H1 (cell line): ENCODE results near the gene FOXC2. TPM values are rescaled to one million over a fixed set of nuclear protein-coding genes. Genes with fewer than 3 reads are reported as not detected.

Experiments
- CTCF ChIA-PET: fragments of 300-600 bp; sonication (Branson Sonifier 250); formaldehyde crosslinking; loops from one replicate; lab custom pipeline; 2021; ENCODE audit not compliant: partially characterized antibody; lab: Charles Lee
- POLR2A ChIA-PET: fragments of 300-600 bp; sonication (Branson Sonifier 250); formaldehyde crosslinking; loops from one replicate; lab custom pipeline; 2021; ENCODE audit warnings: inconsistent platforms; ENCODE audit not compliant: partially characterized antibody; lab: Charles Lee
- DNase-seq, 2 experiments: peaks; one replicate each; pipeline versions ENCODE4 v3.0.0 to v3.0.0-alpha.2; 2010 to 2022; ENCODE audit warnings: low spot score in 2 of 2, low read depth in 1 of 2, mixed read lengths in 1 of 2
- FAIRE-seq: peaks from 2 replicates; lab custom pipeline; 2011; peaks lifted over from hg19 to GRCh38; lab: Jason Lieb, UNC
- H2AFZ ChIP-seq: 2 replicates; pipeline ENCODE4 v1.8.1; 2012; ENCODE audit warnings: low read length, inconsistent platforms
- H2AK5ac ChIP-seq: 2 replicates; pipeline ENCODE4 v1.6.1; 2013; ENCODE audit warnings: low read depth, low read length
- H2BK120ac ChIP-seq: replicated peaks from 2 replicates; pipeline ENCODE3; 2013; ENCODE audit warnings: low read depth, low read length, inconsistent platforms
- H2BK12ac ChIP-seq: 2 replicates; pipeline ENCODE4 v1.6.1; 2013; ENCODE audit warnings: low read depth, low read length
- H2BK15ac ChIP-seq: 2 replicates; pipeline ENCODE4 v1.6.1; 2013; ENCODE audit warnings: low read length
- H2BK20ac ChIP-seq: 2 replicates; pipeline ENCODE4 v1.6.1; 2013; ENCODE audit warnings: low read length
- H2BK5ac ChIP-seq: 2 replicates; pipeline ENCODE4 v1.6.1; 2013; ENCODE audit warnings: low read depth, low read length
- H3K14ac ChIP-seq: 2 replicates; pipeline ENCODE4 v1.6.1; 2013; ENCODE audit warnings: inconsistent platforms; ENCODE audit not compliant: insufficient read length
- H3K18ac ChIP-seq: 2 replicates; pipeline ENCODE4 v1.6.1; 2013; ENCODE audit warnings: low read length; ENCODE audit errors: extremely low read depth
- H3K23ac ChIP-seq: 2 replicates; pipeline ENCODE4 v1.6.1; 2013; ENCODE audit warnings: inconsistent platforms; ENCODE audit not compliant: insufficient read length
- H3K23me2 ChIP-seq: 2 replicates; pipeline ENCODE4 v1.6.1; 2013; ENCODE audit warnings: low read depth, low read length
- H3K27ac ChIP-seq: 2 replicates; pipeline ENCODE4 v1.6.1; 2011; ENCODE audit warnings: low read depth, low read length, inconsistent platforms
- H3K27me3 ChIP-seq, 4 experiments: replicated peaks in 1 of 4; 1 replicate in 1 of 4; 2 replicates in 3 of 4; pipeline versions ENCODE4 v1.6.1 to v1.8.1; 2011 to 2013; ENCODE audit warnings: low read length in 3 of 4, mild to moderate bottlenecking in 3 of 4, inconsistent platforms in 2 of 4, mixed read lengths in 2 of 4, moderate library complexity in 1 of 4; ENCODE audit not compliant: control insufficient read depth in 3 of 4, insufficient read depth in 3 of 4; ENCODE audit errors: extremely low read depth in 1 of 4
- H3K36me3 ChIP-seq, 4 experiments: 2 replicates each; pipeline versions ENCODE4 v1.6.1 to v1.8.1; 2011 to 2013; ENCODE audit warnings: mild to moderate bottlenecking in 4 of 4, low read length in 3 of 4, moderate library complexity in 2 of 4, control low read depth in 1 of 4, inconsistent platforms in 1 of 4; ENCODE audit not compliant: insufficient read depth in 4 of 4, control insufficient read depth in 2 of 4
- H3K4ac ChIP-seq: replicated peaks from 2 replicates; pipeline ENCODE3; 2013; ENCODE audit warnings: low read length, low read depth, mixed read lengths, inconsistent platforms; ENCODE audit not compliant: insufficient read length
- H3K4me1 ChIP-seq, 4 experiments: replicated peaks in 1 of 4; 1 replicate in 1 of 4; 2 replicates in 3 of 4; pipeline versions ENCODE4 v1.6.1 to v1.8.1; 2011 to 2013; ENCODE audit warnings: low read length in 3 of 4, inconsistent platforms in 2 of 4, mixed read lengths in 1 of 4; ENCODE audit not compliant: insufficient read depth in 4 of 4, control insufficient read depth in 3 of 4
- H3K4me2 ChIP-seq, 2 experiments: 2 replicates each; pipeline versions ENCODE4 v1.6.1 to v1.8.1; 2011 to 2013; ENCODE audit warnings: low read depth in 2 of 2, low read length in 2 of 2, control low read depth in 1 of 2, inconsistent platforms in 1 of 2, mild to moderate bottlenecking in 1 of 2; ENCODE audit not compliant: insufficient read depth in 1 of 2
- H3K4me3 ChIP-seq, 4 experiments: fragments of 200-600, 300-600 bp in 1 of 4; sonication (generic), shearing (Covaris generic), sonication (Bioruptor Twin) in 1 of 4; 2 replicates each; pipeline versions ENCODE4 v1.5.1 to v1.8.1; 2011 to 2016; ENCODE audit warnings: low read length in 4 of 4, low read depth in 3 of 4, control low read depth in 2 of 4, inconsistent platforms in 2 of 4, mild to moderate bottlenecking in 2 of 4, mixed read lengths in 1 of 4, moderate library complexity in 1 of 4; ENCODE audit not compliant: insufficient read depth in 2 of 4; ENCODE audit errors: extremely low read depth in 1 of 4
- H3K56ac ChIP-seq: replicated peaks from 2 replicates; pipeline ENCODE3; 2013; ENCODE audit warnings: low read depth, mild to moderate bottlenecking, mixed read lengths, low read length, inconsistent platforms; ENCODE audit not compliant: insufficient read length
- H3K79me1 ChIP-seq: 2 replicates; pipeline ENCODE4 v1.6.1; 2013; ENCODE audit warnings: low read depth, low read length, control low read depth
- H3K79me2 ChIP-seq, 2 experiments: 2 replicates each; pipeline versions ENCODE4 v1.6.1 to v1.8.1; 2012 to 2013; ENCODE audit warnings: low read length in 2 of 2, mild to moderate bottlenecking in 2 of 2, inconsistent platforms in 1 of 2; ENCODE audit not compliant: insufficient read depth in 2 of 2, control insufficient read depth in 1 of 2
- H3K9ac ChIP-seq, 4 experiments: replicated peaks in 1 of 4; 1 replicate in 1 of 4; 2 replicates in 3 of 4; pipeline versions ENCODE4 v1.6.1 to v1.8.1; 2011 to 2013; ENCODE audit warnings: low read depth in 3 of 4, low read length in 3 of 4, control low read depth in 2 of 4, mild to moderate bottlenecking in 2 of 4, moderate library complexity in 2 of 4, inconsistent platforms in 1 of 4; ENCODE audit errors: extremely low read depth in 1 of 4
- H3K9me3 ChIP-seq, 2 experiments: 2 replicates each; pipeline versions ENCODE4 v1.6.1 to v1.8.1; 2012 to 2013; ENCODE audit warnings: mild to moderate bottlenecking in 2 of 2, moderate library complexity in 2 of 2, control low read depth in 1 of 2, inconsistent platforms in 1 of 2, low read depth in 1 of 2, low read length in 1 of 2, mixed read lengths in 1 of 2; ENCODE audit not compliant: insufficient read depth in 2 of 2
- H4K20me1 ChIP-seq, 2 experiments: replicated peaks in 1 of 2; 2 replicates each; pipeline versions ENCODE3 to v1.8.1; 2011 to 2013; ENCODE audit warnings: inconsistent platforms in 2 of 2, low read length in 2 of 2, mild to moderate bottlenecking in 1 of 2; ENCODE audit not compliant: insufficient read depth in 2 of 2, control insufficient read depth in 1 of 2
- H4K5ac ChIP-seq: 2 replicates; pipeline ENCODE4 v1.6.1; 2013; ENCODE audit warnings: low read length, low read depth, mixed read lengths, inconsistent platforms; ENCODE audit not compliant: insufficient read length
- H4K8ac ChIP-seq: 2 replicates; pipeline ENCODE4 v1.8.0; 2013; ENCODE audit warnings: mild to moderate bottlenecking, moderate library complexity, low read length, inconsistent platforms; ENCODE audit not compliant: insufficient read depth; ENCODE audit errors: extremely low read depth
- H4K91ac ChIP-seq: replicated peaks from 2 replicates; pipeline ENCODE3; 2013; ENCODE audit warnings: low read length, mixed read lengths, inconsistent platforms; ENCODE audit not compliant: insufficient read length
- CBX5 ChIP-seq: fragments of 300-800, 300-1000 bp; sonication (generic); IDR thresholded peaks from 2 replicates; pipeline ENCODE4 v1.7.1; 2016; ENCODE audit warnings: antibody characterized with exemption, low read length, low read depth
- CREB1 ChIP-seq: IDR thresholded peaks from 2 replicates; pipeline ENCODE4 v1.6.1; 2012; ENCODE audit warnings: inconsistent platforms
- POLR2AphosphoS5 ChIP-seq: IDR thresholded peaks from 2 replicates; pipeline ENCODE4 v1.6.1; 2011; ENCODE audit warnings: low read depth, low read length
- SIN3A ChIP-seq, 2 experiments: IDR thresholded peaks in 1 of 2; conservative IDR thresholded peaks in 1 of 2; 2 replicates each; pipeline ENCODE4 v1.6.1; 2011 to 2012; ENCODE audit warnings: low read length in 2 of 2, improper control_type of control experiment in 1 of 2, low read depth in 1 of 2, mild to moderate bottlenecking in 1 of 2
- SIX5 ChIP-seq: IDR thresholded peaks from 2 replicates; pipeline ENCODE4 v1.6.1; 2011; ENCODE audit warnings: mild to moderate bottlenecking, low read depth, low read length
- TAF1 ChIP-seq: IDR thresholded peaks from 2 replicates; pipeline ENCODE4 v1.6.1; 2011; ENCODE audit warnings: mild to moderate bottlenecking, low read depth, low read length
- WGBS, 2 experiments: shearing (Covaris generic) in 1 of 2; methylation state at CpG; one replicate each; pipeline versions ENCODE4 v1.1.6 to v1.1.7; 2013 to 2015; ENCODE audit warnings: low lambda C conversion rate in 2 of 2, mixed read lengths in 2 of 2, inconsistent platforms in 1 of 2, low coverage in 1 of 2, missing lambda C conversion rate in 1 of 2; ENCODE audit not compliant: insufficient replicate concordance in 2 of 2, insufficient coverage in 1 of 2, insufficient read length in 1 of 2; ENCODE audit errors: extremely low coverage in 1 of 2, missing lambda C conversion rate in 1 of 2; 5-methylcytosine and 5-hydroxymethylcytosine counted together
- polyA plus RNA-seq, 7 experiments: library from polyadenylated mRNA; depleted of rRNA in 3 of 7; stranded (reverse) in 5 of 7; unstranded in 2 of 7; fragments of >200 nt in 5 of 7; fragments of 200-250 nt in 2 of 7; gene quantifications; 1 replicate in 5 of 7; 2 replicates in 1 of 7; 4 replicates in 1 of 7; pipeline versions ENCODE4 v1.2.1 to v1.2.3, GENCODE V29; 2011 to 2013; ENCODE audit warnings: missing spikeins in 2 of 7, mixed read lengths in 2 of 7
- total RNA-seq: library from RNA; stranded (reverse); fragmentation: NEBNext Ultra II Directional; extraction: Animal tissue kit (Norgen Biotek cat#: 25700); gene quantifications from 2 replicates; pipeline ENCODE4 v1.2.1, GENCODE V29; 2021

Gene FOXC2
- total and polyA plus RNA-seq, 2 of the 8 experiments (the other 6 are each of a cell fraction or from before 2014, with no cell fraction given), result 0.09 TPM; not detected in 1

DNA sequence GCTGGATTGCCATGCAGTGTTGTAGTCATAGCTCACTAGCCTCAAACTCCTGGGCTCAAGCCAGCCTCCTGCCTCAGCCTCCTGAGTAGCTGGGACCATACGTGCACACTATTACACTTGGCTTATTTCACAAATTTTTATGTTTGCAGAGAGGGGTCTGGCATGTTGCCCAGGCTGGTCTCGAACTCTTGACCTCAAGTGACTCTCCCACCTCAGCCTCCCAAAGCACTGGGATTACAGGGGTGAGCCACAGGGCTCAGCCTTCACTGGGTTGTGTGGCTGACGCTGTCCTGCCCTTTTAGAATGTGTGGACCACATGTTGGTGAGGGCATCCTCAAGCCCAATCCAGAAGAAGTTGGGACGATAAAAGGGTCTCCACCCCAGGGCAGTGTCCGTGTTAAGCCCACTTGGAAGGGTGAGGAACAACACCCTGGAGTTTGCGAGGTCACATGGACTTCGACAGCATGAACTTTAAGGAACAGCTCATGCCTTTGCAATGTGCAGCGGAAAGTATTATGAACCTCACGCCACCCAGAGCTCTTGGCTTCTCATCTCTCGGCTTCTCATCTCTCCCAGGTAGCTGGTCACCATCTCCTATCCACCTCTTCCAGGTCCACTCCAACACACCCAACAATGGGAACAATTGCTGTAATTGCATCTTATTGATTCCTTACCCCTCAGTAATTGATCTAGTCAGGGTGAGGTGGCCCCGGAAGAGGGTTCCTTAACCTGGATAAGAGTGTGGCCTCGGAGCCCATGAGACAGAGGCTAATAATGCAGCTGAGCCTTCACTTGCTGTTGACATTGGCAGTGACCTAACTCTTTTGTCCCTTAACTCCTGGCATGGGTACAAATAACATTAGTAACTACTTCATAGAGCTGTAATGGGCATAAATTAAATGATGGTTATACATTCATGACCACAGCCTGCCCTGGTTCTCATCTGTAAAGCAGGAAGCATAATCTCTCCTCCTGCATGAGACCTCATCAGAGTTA lies 18.4 kb downstream of the FOXC2 start:
- Histone ChIP-seq H2BK12ac (no peak overlapping the region), H2BK20ac (no peak overlapping the region), H2BK5ac (no peak overlapping the region), H3K4ac (no peak overlapping the region), H4K5ac (no peak overlapping the region), H4K8ac (no peak overlapping the region), H3K27me3 (peaks cover 15 to 37% (median 20%) of the 10 kb centered on the region in 4 experiments), H3K27ac (no peak overlapping the region), H3K4me1 (peaks cover 0 to under 1% (median under 1%) of the 10 kb centered on the region in 4 experiments; a peak in 3 of 7 replicates), H3K18ac (no peak overlapping the region), H3K36me3 (no peaks in the 10 kb centered on the region), H3K79me1 (no peaks in the 10 kb centered on the region), H2AK5ac (no peak overlapping the region), H3K4me3 (no peak overlapping the region), H3K9ac (no peak overlapping the region), H3K9me3 (no peaks in the 10 kb centered on the region), H2BK120ac (no peak overlapping the region), H3K79me2 (no peaks in the 10 kb centered on the region), H2BK15ac (no peak overlapping the region), H3K56ac (no peak overlapping the region), H4K91ac (no peak overlapping the region), H3K23ac (no peak overlapping the region), H4K20me1 (peaks cover 0 to 6% of the 10 kb centered on the region in 2 experiments), H3K23me2 (peaks cover 13% of the 10 kb centered on the region; the same call in 1 of the 2 replicates), H3K14ac (no peak overlapping the region), H3K4me2 (no peak overlapping the region), H2AFZ (no peak overlapping the region)
- WGBS, 2 experiments, result 86% methylated on average over 12 of the region's 12 CpGs; no CpG with 5 or more reads in 1 of the 2 experiments
- no peak for FAIRE-seq
- DNase-seq, result no peak
- TF ChIP-seq POLR2AphosphoS5 (no peak), CBX5 (no peak), TAF1 (no peak), CREB1 (no peak), SIN3A (conservative IDR thresholded peaks at IDR 0.05 in 1 of 2, IDR thresholded peaks at IDR 0.05 in 1 of 2; ENCODE audit: low read depth in 1 of 2, low read length in 2 of 2) (no peak), SIX5 (no peak)
- POLR2A ChIA-PET, result no interaction called here
- CTCF ChIA-PET, result interaction anchor here (1.0 to 1.8 kb wide), 2 partner anchors 9 to 478 kb away, joined by 5 to 8 read pairs; no protein-coding TSS in a partner anchor
